SK-N-MC (cell line): Measurements from ENCODE around the gene ADAMTS17.

ENCODE experiments used
- EZH2 ChIP-seq: fragments of 200-600 bp; sonication (generic); IDR thresholded peaks from one replicate; pipeline ENCODE4 v1.6.1; 2017; ENCODE audit warnings: antibody characterized with exemption
- POLR2AphosphoS5 ChIP-seq: IDR thresholded peaks from 2 replicates; pipeline ENCODE4 v1.6.1; 2012; ENCODE audit warnings: mild to moderate bottlenecking, low read depth, low read length, borderline replicate concordance

- TF ChIP-seq EZH2 = no peak
- TF ChIP-seq POLR2AphosphoS5 = no peak
Observed at GRCh38 chr15:99999282-100000070, 342.3 kb downstream of the ADAMTS17 start.
